Calu3 (cell line): Measurements from ENCODE around the gene ECM1. TPM values are rescaled to one million over a fixed set of nuclear protein-coding genes. Genes with fewer than 3 reads are reported as not detected.

Experiments used
- BruUV-seq: library from RNA; stranded (reverse); fragments of 400-500 nt; replicated peaks from 2 replicates; lab custom pipeline; 2021; lab: Mats Ljungman, UMichigan
- CTCF ChIA-PET: fragments of 300-600 bp; sonication (Branson Sonifier 250); formaldehyde crosslinking; loops from one replicate; lab custom pipeline; 2022; ENCODE audit warnings: antibody characterized with exemption; lab: Charles Lee
- DNase-seq: peaks from one replicate; pipeline ENCODE4 v3.0.0; 2022
- H3K27ac Mint-ChIP-seq: one replicate; pipeline ENCODE4 v1.8.0; 2022; ENCODE audit warnings: mixed read lengths; ENCODE audit not compliant: unreplicated experiment
- H3K27me3 Mint-ChIP-seq: one replicate; pipeline ENCODE4 v1.8.0; 2022; ENCODE audit warnings: mixed read lengths; ENCODE audit not compliant: unreplicated experiment
- H3K36me3 Mint-ChIP-seq: one replicate; pipeline ENCODE4 v1.8.0; 2022; ENCODE audit warnings: mild to moderate bottlenecking, moderate library complexity, mixed read lengths; ENCODE audit not compliant: insufficient read depth, unreplicated experiment
- H3K4me1 Mint-ChIP-seq: one replicate; pipeline ENCODE4 v1.8.0; 2022; ENCODE audit warnings: mild to moderate bottlenecking, low read depth, mixed read lengths; ENCODE audit not compliant: unreplicated experiment
- H3K4me3 Mint-ChIP-seq: one replicate; pipeline ENCODE4 v1.8.0; 2022; ENCODE audit warnings: mild to moderate bottlenecking, low read depth, moderate library complexity, mixed read lengths; ENCODE audit not compliant: unreplicated experiment
- H3K9me3 Mint-ChIP-seq: one replicate; pipeline ENCODE4 v1.8.0; 2022; ENCODE audit warnings: low read depth, mixed read lengths; ENCODE audit not compliant: unreplicated experiment
- CTCF ChIP-seq: fragments of 200-600 bp; IDR thresholded peaks from one replicate; pipeline ENCODE4 v1.8.0; 2022; ENCODE audit warnings: antibody characterized with exemption; ENCODE audit not compliant: unreplicated experiment
- intact Hi-C: fragments of 100-400 bp; cut with micrococcal nuclease; formaldehyde crosslinking; loops from one replicate; pipeline ENCODE4 v1.10.0; 2022; ENCODE audit not compliant: unreplicated experiment
- total RNA-seq: library from RNA; stranded (reverse); gene quantifications from 2 replicates; pipeline ENCODE4 v1.2.3, GENCODE V29; 2022

Gene ECM1
- total RNA-seq, 1 experiment from 2014 or later: 1.6 TPM

- Mint-ChIP-seq H3K4me3 (no peak overlapping the region), H3K36me3 (peaks cover 53% of the 10 kb centered on the region), H3K9me3 (no peaks in the 10 kb centered on the region), H3K27me3 (peaks cover under 1% of the 10 kb centered on the region), H3K27ac (no peak overlapping the region), H3K4me1 (peaks cover 21% of the 10 kb centered on the region)
- CTCF ChIA-PET: interaction anchor here (0.7 kb wide), 1 partner anchor 426 kb away, joined by 4 read pairs; no protein-coding TSS in a partner anchor
- intact Hi-C loops: no loop called here
- no peak for DNase-seq
- BruUV-seq: no TSS peak
- TF ChIP-seq CTCF: no peak
Observed at GRCh38 chr1:150555198-150555970, 47.5 kb downstream of the ECM1 start.

- Mint-ChIP-seq H3K4me1 (peaks cover 27% of the 10 kb centered on the region), H3K36me3 (peaks cover 53% of the 10 kb centered on the region), H3K4me3 (no peak overlapping the region), H3K9me3 (no peaks in the 10 kb centered on the region), H3K27ac (no peak overlapping the region), H3K27me3 (no peaks in the 10 kb centered on the region)
- no peak for TF ChIP-seq CTCF
- CTCF ChIA-PET: no interaction called here
- intact Hi-C loops: no loop called here
- no TSS peak for BruUV-seq
- DNase-seq: no peak
Observed at GRCh38 chr1:150555971-150556865, 48.3 kb downstream of the ECM1 start.

- H3K4me3 Mint-ChIP-seq: no peak overlapping the region
- no peaks in the 10 kb centered on the region for H3K9me3 Mint-ChIP-seq
- H3K36me3 Mint-ChIP-seq: peaks cover 60% of the 10 kb centered on the region
- no TSS peak for BruUV-seq
- CTCF ChIA-PET: no interaction called here
- no peak overlapping the region for H3K27ac Mint-ChIP-seq
- no peaks in the 10 kb centered on the region for H3K27me3 Mint-ChIP-seq
- peaks cover 33% of the 10 kb centered on the region for H3K4me1 Mint-ChIP-seq
- intact Hi-C loops: no loop called here
- no peak for TF ChIP-seq CTCF
- DNase-seq: no peak
Observed at GRCh38 chr1:150557065-150557600, 49.2 kb downstream of the ECM1 start.

- Mint-ChIP-seq H3K27ac (no peak overlapping the region), H3K36me3 (peaks cover 60% of the 10 kb centered on the region), H3K9me3 (no peaks in the 10 kb centered on the region), H3K4me3 (no peak overlapping the region), H3K4me1 (peaks cover 33% of the 10 kb centered on the region), H3K27me3 (no peaks in the 10 kb centered on the region)
- TF ChIP-seq CTCF: no peak
- DNase-seq: no peak
- no TSS peak for BruUV-seq
- intact Hi-C loops: no loop called here
- CTCF ChIA-PET: no interaction called here
Observed at GRCh38 chr1:150557813-150558212, 49.9 kb downstream of the ECM1 start.
